ENCODE measurements around the gene SGMS1.
"Not testable (repeated sequence)": the region's sequence is repeated elsewhere in the genome, so short reads cannot be mapped to it uniquely, and the experiment has no call there.

SGMS1 gene

DNA sequence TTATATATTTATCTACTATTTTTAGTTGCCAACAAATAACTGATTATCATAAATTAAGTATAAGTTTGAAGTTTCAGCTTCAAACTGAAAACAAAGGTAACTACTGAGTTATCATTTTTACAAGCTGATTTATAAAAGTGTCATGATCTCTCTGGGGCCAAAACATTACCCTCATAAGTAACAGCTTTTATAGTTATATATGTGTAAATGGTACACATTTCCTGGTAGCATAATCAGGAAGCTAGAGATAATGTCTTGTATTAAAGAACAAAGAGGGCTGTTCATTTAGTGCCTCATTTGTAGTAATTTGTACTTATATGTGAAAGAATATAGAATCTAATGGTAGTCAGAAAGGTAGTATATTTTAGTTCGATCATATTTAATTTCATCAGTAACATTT is 162.6 kb downstream of the SGMS1 start:
- DNase-seq (ENCODE audit: low spot score) = no peak
- TF ChIP-seq, protein P1, sequence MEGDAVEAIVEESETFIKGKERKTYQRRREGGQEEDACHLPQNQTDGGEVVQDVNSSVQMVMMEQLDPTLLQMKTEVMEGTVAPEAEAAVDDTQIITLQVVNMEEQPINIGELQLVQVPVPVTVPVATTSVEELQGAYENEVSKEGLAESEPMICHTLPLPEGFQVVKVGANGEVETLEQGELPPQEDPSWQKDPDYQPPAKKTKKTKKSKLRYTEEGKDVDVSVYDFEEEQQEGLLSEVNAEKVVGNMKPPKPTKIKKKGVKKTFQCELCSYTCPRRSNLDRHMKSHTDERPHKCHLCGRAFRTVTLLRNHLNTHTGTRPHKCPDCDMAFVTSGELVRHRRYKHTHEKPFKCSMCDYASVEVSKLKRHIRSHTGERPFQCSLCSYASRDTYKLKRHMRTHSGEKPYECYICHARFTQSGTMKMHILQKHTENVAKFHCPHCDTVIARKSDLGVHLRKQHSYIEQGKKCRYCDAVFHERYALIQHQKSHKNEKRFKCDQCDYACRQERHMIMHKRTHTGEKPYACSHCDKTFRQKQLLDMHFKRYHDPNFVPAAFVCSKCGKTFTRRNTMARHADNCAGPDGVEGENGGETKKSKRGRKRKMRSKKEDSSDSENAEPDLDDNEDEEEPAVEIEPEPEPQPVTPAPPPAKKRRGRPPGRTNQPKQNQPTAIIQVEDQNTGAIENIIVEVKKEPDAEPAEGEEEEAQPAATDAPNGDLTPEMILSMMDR (IDR thresholded peaks at IDR 0.05; ENCODE audit: extremely low read depth, missing control alignments) = no peak

DNA sequence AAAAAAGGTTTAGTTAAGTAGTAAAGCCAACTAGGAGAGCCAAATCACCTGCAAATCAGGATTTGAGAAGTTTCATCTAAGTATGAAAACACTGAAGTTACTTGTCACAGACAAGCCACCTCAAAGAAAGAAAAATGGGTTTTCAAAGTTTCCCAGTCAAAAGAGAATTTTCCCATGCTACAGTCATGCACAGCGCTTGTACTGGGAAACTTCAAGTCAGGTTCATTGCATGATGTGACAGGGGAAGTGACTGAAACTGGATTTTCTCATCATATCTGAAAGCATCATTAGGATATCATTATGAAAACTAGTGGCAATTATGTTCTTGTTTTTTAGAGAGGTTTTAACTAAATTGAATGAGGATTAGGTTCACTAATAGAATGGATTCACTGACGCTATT is 167.0 kb downstream of the SGMS1 start:
- peak; percentile 25 for DNase-seq (ENCODE audit: low spot score)

DNA sequence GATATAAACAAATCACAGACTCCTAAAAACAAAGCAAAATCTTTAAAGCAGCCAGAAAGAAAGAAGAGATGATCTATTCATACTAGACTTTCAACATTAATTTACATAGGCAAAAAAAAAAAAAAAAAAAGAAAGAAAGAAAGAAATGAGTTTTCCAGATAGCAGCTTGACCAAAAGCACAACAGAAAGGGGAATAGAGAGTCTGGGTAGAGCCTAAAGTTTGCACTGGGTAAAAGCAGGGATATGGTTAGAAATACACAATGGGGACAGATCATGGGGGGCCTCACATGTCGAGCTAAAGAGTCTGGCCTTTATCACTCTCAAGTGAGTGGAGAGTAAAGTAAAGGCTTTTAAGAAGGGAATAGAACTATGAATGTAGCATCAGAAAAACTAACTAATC is 169.8 kb downstream of the SGMS1 start:
- TF ChIP-seq, protein P1 (IDR thresholded peaks at IDR 0.05; ENCODE audit: extremely low read depth, missing control alignments) = no peak
- DNase-seq (ENCODE audit: low spot score) = no peak

More for the DNA sequence above, 167.0 kb downstream of the SGMS1 start:
- TF ChIP-seq, protein P1 (IDR thresholded peaks at IDR 0.05; ENCODE audit: extremely low read depth, missing control alignments) = no peak

DNA sequence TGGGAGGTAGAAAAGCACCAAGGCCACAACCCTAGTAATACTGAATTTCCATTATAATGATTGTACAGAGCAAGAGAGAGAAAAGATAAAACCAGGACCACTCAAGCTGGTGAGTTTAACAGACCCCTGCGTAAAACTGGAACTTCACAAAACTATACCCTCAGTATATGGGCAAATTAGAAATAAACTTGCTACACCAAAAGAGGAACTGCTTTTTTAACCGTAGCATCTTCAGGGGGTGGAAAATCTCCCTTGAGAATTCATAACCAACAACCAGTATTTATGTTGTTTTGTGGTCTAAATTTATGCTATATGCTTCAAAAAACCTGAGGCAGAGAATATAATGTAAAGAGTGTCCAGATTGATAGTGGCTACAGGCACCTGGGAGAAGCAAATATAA is 171.2 kb downstream of the SGMS1 start:
- DNase-seq (ENCODE audit: low spot score) = peak; percentile 25
- TF ChIP-seq, protein P1 (IDR thresholded peaks at IDR 0.05; ENCODE audit: extremely low read depth, missing control alignments) = no peak

DNA sequence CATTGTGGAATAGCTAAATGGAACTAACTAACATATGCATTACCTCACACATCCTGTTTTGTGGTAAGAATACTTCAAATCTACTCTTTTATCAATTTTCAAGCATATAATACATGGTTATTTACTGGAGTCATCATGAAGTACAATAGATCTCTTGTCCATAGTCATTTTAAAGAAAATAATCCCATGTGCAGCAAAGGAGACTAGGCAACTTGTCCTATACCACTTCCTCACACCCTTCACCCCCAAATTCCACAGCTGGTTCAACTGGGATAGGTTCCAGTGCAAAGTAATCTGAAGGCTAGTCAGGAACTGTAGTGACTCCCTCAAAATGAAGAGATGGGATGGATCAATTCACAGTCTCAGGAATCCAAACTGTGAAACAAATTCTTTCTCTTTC is 176.1 kb downstream of the SGMS1 start:
- TF ChIP-seq, protein P1 (IDR thresholded peaks at IDR 0.05; ENCODE audit: extremely low read depth, missing control alignments) = no peak
- DNase-seq (ENCODE audit: low spot score) = no peak

DNA sequence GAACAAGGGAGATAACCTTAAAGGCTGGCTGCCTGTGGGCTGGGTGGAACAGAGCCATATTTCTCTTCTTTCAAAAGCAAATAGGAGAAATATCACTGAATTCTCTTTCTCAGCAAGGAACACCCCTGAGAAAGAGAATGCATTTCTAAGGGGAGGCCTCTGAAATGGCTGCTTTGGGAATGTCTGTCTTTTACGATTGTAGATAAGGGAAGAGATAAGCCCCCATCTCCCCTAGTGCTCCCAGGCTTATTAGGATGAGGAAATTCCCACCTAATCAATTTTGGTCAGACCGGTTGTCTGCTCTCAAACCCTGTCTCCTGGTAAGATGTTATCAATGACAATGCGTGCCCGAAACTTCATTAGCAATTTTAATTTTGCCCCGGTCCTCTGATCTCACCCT is 178.0 kb downstream of the SGMS1 start:
- DNase-seq (ENCODE audit: low spot score) = not testable (repeated sequence)

DNA sequence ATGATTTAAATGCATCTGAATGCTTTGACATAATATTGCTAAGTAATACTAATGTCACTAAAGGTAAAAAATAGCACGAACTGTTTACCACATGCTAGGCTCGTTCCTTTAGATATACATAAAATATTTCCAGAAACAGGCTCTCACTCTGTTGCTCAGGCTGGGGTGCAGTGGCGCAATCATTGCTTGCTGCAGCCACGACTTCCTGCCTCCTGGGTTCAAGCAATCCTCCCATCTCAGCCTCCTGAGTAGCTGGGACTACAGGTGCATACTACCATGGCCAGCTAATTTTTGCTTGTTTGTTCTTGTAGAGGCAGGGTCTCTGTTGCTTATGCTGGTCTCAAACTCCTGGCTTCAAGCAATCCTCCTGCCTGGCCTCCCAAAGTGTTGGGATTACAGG is 183.3 kb downstream of the SGMS1 start:
- TF ChIP-seq, protein P1 (IDR thresholded peaks at IDR 0.05; ENCODE audit: extremely low read depth, missing control alignments) = no peak
- DNase-seq (ENCODE audit: low spot score) = no peak

DNA sequence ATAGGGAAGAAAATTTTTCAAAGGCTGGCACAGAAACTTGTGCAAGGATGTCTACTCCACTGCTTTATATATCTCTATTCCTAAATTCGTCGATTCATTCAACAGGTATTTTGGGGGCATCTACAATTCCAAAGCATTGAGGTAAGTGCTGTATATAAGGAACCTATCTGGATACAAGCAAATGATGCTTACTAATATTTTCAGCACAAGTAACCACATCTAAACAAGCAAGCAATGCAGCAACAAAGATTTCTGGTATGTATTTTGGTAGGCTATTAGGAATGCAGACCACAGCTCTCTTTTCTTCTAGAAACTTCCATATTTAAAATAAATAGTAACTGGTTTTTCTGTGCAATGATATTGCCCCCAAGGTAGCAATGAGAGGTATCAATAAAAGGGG is 183.9 kb downstream of the SGMS1 start:
- DNase-seq (ENCODE audit: low spot score) = no peak
- TF ChIP-seq, protein P1 (IDR thresholded peaks at IDR 0.05; ENCODE audit: extremely low read depth, missing control alignments) = no peak

Measured in GM20000 (cell line).